WTC11 (cell line): ENCODE results near the gene DOP1A. TPM values are rescaled to one million over a fixed set of nuclear protein-coding genes. Genes with fewer than 3 reads are reported as not detected.

ENCODE experiments used
- ATAC-seq: fragments of 200-7000 bp; cut with Tn5 transposase; 2 replicates; pipeline ENCODE4 v1.10.0; 2021; ENCODE audit warnings: mild to moderate bottlenecking, moderate library complexity
- CTCF ChIA-PET: fragments of 300-600 bp; sonication (Branson Sonifier 250); formaldehyde crosslinking; loops from one replicate; lab custom pipeline; 2021; ENCODE audit warnings: antibody characterized with exemption; lab: Charles Lee
- POLR2A ChIA-PET: fragments of 350-600 bp; sonication (Branson Sonifier 250); formaldehyde crosslinking; loops from one replicate; lab custom pipeline; 2021; ENCODE audit warnings: antibody characterized with exemption; lab: Charles Lee
- DNase-seq: peaks from one replicate; pipeline ENCODE4 v3.0.0; 2021; ENCODE audit warnings: low spot score
- H3K27ac Mint-ChIP-seq: 2 replicates; pipeline ENCODE4 v1.8.0; 2021; ENCODE audit warnings: mixed read lengths
- H3K27me3 Mint-ChIP-seq: 2 replicates; pipeline ENCODE4 v1.8.0; 2021; ENCODE audit warnings: low read depth, mild to moderate bottlenecking, moderate library complexity, mixed read lengths
- H3K36me3 Mint-ChIP-seq: 2 replicates; pipeline ENCODE4 v1.8.0; 2021; ENCODE audit warnings: mixed read lengths
- H3K4me1 Mint-ChIP-seq: 2 replicates; pipeline ENCODE4 v1.8.0; 2022; ENCODE audit warnings: mixed read lengths
- H3K4me3 Mint-ChIP-seq: 2 replicates; pipeline ENCODE4 v1.8.0; 2021; ENCODE audit warnings: mild to moderate bottlenecking, moderate library complexity, mixed read lengths
- H3K9me3 Mint-ChIP-seq: 2 replicates; pipeline ENCODE4 v1.8.0; 2021; ENCODE audit warnings: mixed read lengths
- FOXK1 ChIP-seq: sonication (generic); formaldehyde crosslinking; IDR thresholded peaks from 2 replicates; pipeline ENCODE4 v1.8.0; 2022; ENCODE audit warnings: mild to moderate bottlenecking, moderate library complexity, missing genetic modification reagents
- GABPB1 ChIP-seq: sonication (generic); formaldehyde crosslinking; IDR thresholded peaks from 2 replicates; pipeline ENCODE4 v1.8.1; 2023; ENCODE audit warnings: mild to moderate bottlenecking, missing genetic modification reagents
- NFATC4 ChIP-seq: fragments of 250-450 bp; sonication (Bioruptor Pico); IDR thresholded peaks from 2 replicates; pipeline ENCODE4 v1.9.0; 2021; ENCODE audit warnings: mild to moderate bottlenecking
- NFE2L1 ChIP-seq: sonication (generic); formaldehyde crosslinking; IDR thresholded peaks from 2 replicates; pipeline ENCODE4 v1.8.1; 2023; ENCODE audit warnings: missing genetic modification reagents
- SP1 ChIP-seq: sonication (generic); formaldehyde crosslinking; conservative IDR thresholded peaks from 2 replicates; pipeline ENCODE4 v1.8.1; 2022; ENCODE audit warnings: missing genetic modification reagents
- ZNF121 ChIP-seq: sonication (generic); formaldehyde crosslinking; IDR thresholded peaks from 2 replicates; pipeline ENCODE4 v1.8.0; 2023; ENCODE audit warnings: missing genetic modification reagents
- ZNF263 ChIP-seq: sonication (generic); formaldehyde crosslinking; IDR thresholded peaks from 2 replicates; pipeline ENCODE4 v1.8.1; 2022; ENCODE audit warnings: low read depth, mild to moderate bottlenecking, moderate library complexity, missing genetic modification reagents
- ZNF423 ChIP-seq: fragments of 250-450 bp; sonication (Bioruptor Pico); IDR thresholded peaks from 2 replicates; pipeline ENCODE4 v2.1.2; 2022; ENCODE audit warnings: mild to moderate bottlenecking, moderate library complexity
- ZSCAN18 ChIP-seq: fragments of 250-450 bp; sonication (Bioruptor Pico); IDR thresholded peaks from 2 replicates; pipeline ENCODE4 v2.1.2; 2022; ENCODE audit warnings: mild to moderate bottlenecking, moderate library complexity
- total RNA-seq: library from RNA; stranded (reverse); gene quantifications from 3 replicates; pipeline ENCODE4 v1.2.3, GENCODE V29; 2021
- TF ChIP-seq, protein P1 (sequence below): fragments of 250-450 bp; sonication (Bioruptor Pico); IDR thresholded peaks from 2 replicates; pipeline ENCODE4 v1.9.0; 2021; ENCODE audit warnings: mild to moderate bottlenecking
- TF ChIP-seq, protein P2 (sequence below): sonication (generic); formaldehyde crosslinking; IDR thresholded peaks from 2 replicates; pipeline ENCODE4 v1.8.1; 2023; ENCODE audit warnings: mild to moderate bottlenecking, missing genetic modification reagents
- TF ChIP-seq, protein P3 (sequence below): fragments of 250-450 bp; sonication (Bioruptor Pico); conservative IDR thresholded peaks from 2 replicates; pipeline ENCODE4 v1.9.0; 2021; ENCODE audit warnings: mild to moderate bottlenecking
- TF ChIP-seq, protein P4 (sequence below): fragments of 250-450 bp; sonication (Bioruptor Pico); IDR thresholded peaks from 2 replicates; pipeline ENCODE4 v1.9.0; 2021; ENCODE audit warnings: moderate library complexity, mild to moderate bottlenecking, inconsistent platforms, borderline replicate concordance
- TF ChIP-seq, protein P5 (sequence below): sonication (generic); formaldehyde crosslinking; IDR thresholded peaks from 2 replicates; pipeline ENCODE4 v1.8.1; 2023; ENCODE audit warnings: mild to moderate bottlenecking, missing genetic modification reagents, moderate library complexity
- TF ChIP-seq, protein P6 (sequence below): sonication (generic); formaldehyde crosslinking; IDR thresholded peaks from 2 replicates; pipeline ENCODE4 v1.8.0; 2022; ENCODE audit warnings: missing genetic modification reagents

The DOP1A gene
- total RNA-seq, 1 experiment from 2014 or later: 16.9 TPM

DNA sequence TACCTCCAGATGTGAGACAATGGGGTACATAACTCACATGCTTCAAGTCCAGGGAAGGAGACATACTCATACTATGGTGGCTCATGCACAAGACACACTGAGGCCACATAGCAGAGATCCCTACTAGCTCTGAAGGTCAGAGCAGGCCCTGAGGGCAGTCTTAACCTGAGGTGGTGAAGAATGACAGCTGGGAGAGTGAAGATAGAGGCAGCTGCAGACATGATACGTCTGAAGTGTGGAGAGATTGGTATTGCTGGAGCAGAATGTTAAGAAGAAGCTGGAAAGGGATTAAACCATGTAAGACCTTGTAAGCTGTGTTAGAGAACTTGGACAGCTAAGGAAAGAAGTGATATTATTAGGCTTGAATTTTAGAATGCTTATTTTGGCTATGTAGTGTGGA, 92.7 kb downstream of the DOP1A start (continued):
- TF ChIP-seq ZSCAN18 (CRISPR knock-in tag) (no peak), SP1 (CRISPR knock-in tag) (no peak)

GRCh38 chr6:83167726-83168278, 100.3 kb downstream of the DOP1A start:
- Mint-ChIP-seq H3K36me3 (peaks cover 70% of the 10 kb centered on the region), H3K4me3 (no peak overlapping the region), H3K27me3 (no peaks in the 10 kb centered on the region), H3K9me3 (no peaks in the 10 kb centered on the region), H3K27ac (no peak overlapping the region), H3K4me1 (no peaks in the 10 kb centered on the region)
- POLR2A ChIA-PET: interaction anchor here (1.2 kb wide), 1 partner anchor 10 kb away, joined by 3 read pairs; no protein-coding TSS in a partner anchor
- DNase-seq (no peak), ATAC-seq (no peak)
- CTCF ChIA-PET: interaction anchor here (0.9 to 1.3 kb wide), 2 partner anchors 102 to 368 kb away, joined by 3 read pairs; partner anchors contain the start of gene UBE3D
- TF ChIP-seq ZNF121 (no peak), GABPB1 (CRISPR knock-in tag) (no peak), ZNF263 (CRISPR knock-in tag) (no peak), FOXK1 (no peak), NFATC4 (CRISPR knock-in tag) (no peak), NFE2L1 (CRISPR knock-in tag) (no peak), ZNF423 (CRISPR knock-in tag) (no peak)
- TF ChIP-seq, protein P1, sequence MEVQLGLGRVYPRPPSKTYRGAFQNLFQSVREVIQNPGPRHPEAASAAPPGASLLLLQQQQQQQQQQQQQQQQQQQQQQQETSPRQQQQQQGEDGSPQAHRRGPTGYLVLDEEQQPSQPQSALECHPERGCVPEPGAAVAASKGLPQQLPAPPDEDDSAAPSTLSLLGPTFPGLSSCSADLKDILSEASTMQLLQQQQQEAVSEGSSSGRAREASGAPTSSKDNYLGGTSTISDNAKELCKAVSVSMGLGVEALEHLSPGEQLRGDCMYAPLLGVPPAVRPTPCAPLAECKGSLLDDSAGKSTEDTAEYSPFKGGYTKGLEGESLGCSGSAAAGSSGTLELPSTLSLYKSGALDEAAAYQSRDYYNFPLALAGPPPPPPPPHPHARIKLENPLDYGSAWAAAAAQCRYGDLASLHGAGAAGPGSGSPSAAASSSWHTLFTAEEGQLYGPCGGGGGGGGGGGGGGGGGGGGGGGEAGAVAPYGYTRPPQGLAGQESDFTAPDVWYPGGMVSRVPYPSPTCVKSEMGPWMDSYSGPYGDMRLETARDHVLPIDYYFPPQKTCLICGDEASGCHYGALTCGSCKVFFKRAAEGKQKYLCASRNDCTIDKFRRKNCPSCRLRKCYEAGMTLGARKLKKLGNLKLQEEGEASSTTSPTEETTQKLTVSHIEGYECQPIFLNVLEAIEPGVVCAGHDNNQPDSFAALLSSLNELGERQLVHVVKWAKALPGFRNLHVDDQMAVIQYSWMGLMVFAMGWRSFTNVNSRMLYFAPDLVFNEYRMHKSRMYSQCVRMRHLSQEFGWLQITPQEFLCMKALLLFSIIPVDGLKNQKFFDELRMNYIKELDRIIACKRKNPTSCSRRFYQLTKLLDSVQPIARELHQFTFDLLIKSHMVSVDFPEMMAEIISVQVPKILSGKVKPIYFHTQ: no peak
- TF ChIP-seq, protein P2, sequence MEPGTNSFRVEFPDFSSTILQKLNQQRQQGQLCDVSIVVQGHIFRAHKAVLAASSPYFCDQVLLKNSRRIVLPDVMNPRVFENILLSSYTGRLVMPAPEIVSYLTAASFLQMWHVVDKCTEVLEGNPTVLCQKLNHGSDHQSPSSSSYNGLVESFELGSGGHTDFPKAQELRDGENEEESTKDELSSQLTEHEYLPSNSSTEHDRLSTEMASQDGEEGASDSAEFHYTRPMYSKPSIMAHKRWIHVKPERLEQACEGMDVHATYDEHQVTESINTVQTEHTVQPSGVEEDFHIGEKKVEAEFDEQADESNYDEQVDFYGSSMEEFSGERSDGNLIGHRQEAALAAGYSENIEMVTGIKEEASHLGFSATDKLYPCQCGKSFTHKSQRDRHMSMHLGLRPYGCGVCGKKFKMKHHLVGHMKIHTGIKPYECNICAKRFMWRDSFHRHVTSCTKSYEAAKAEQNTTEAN (CRISPR knock-in tag): no peak
- TF ChIP-seq, protein P3, sequence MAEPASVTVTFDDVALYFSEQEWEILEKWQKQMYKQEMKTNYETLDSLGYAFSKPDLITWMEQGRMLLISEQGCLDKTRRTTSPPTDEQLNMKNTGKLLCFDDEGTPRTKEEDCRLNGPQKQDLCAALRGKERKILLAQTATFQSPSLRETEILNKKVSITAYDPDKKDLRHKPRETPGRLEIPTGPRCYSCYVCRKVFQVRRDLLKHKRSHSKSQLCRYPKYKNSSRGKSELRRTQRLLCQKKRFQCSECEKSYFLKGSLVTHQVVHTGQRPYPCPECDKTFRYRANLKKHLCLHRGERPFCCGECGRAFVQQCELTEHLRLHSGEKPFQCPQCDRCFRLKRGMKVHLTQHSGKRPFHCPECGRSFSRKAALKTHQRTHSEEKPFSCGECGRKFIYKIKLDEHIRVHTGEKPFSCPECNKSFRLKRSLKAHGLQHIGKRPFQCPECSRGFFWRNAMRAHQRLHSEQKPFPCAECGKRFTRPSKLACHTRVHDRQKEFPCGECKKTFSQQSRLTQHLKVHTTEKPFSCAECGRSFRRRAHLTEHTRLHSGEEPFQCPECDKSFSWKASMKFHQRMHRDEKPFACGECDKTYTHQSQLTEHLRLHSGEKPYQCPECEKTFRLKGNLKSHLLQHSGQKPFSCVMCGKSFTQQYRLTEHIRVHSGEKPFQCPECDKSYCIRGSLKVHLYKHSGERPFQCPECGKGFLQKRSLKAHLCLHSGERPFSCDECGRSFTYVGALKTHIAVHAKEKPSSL (CRISPR knock-in tag): no peak
- TF ChIP-seq, protein P4, sequence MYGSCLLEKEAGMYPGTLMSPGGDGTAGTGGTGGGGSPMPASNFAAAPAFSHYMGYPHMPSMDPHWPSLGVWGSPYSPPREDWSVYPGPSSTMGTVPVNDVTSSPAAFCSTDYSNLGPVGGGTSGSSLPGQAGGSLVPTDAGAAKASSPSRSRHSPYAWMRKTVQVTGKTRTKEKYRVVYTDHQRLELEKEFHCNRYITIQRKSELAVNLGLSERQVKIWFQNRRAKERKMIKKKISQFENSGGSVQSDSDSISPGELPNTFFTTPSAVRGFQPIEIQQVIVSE (CRISPR knock-in tag): no peak
- TF ChIP-seq, protein P5, sequence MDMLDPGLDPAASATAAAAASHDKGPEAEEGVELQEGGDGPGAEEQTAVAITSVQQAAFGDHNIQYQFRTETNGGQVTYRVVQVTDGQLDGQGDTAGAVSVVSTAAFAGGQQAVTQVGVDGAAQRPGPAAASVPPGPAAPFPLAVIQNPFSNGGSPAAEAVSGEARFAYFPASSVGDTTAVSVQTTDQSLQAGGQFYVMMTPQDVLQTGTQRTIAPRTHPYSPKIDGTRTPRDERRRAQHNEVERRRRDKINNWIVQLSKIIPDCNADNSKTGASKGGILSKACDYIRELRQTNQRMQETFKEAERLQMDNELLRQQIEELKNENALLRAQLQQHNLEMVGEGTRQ (CRISPR knock-in tag): no peak
- TF ChIP-seq, protein P6, sequence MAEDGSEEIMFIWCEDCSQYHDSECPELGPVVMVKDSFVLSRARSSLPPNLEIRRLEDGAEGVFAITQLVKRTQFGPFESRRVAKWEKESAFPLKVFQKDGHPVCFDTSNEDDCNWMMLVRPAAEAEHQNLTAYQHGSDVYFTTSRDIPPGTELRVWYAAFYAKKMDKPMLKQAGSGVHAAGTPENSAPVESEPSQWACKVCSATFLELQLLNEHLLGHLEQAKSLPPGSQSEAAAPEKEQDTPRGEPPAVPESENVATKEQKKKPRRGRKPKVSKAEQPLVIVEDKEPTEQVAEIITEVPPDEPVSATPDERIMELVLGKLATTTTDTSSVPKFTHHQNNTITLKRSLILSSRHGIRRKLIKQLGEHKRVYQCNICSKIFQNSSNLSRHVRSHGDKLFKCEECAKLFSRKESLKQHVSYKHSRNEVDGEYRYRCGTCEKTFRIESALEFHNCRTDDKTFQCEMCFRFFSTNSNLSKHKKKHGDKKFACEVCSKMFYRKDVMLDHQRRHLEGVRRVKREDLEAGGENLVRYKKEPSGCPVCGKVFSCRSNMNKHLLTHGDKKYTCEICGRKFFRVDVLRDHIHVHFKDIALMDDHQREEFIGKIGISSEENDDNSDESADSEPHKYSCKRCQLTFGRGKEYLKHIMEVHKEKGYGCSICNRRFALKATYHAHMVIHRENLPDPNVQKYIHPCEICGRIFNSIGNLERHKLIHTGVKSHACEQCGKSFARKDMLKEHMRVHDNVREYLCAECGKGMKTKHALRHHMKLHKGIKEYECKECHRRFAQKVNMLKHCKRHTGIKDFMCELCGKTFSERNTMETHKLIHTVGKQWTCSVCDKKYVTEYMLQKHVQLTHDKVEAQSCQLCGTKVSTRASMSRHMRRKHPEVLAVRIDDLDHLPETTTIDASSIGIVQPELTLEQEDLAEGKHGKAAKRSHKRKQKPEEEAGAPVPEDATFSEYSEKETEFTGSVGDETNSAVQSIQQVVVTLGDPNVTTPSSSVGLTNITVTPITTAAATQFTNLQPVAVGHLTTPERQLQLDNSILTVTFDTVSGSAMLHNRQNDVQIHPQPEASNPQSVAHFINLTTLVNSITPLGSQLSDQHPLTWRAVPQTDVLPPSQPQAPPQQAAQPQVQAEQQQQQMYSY: no peak
